GM19468 (cell line): ENCODE data around the gene B3GALNT2.
"Not testable (repeated sequence)": the region's sequence is repeated elsewhere in the genome, so short reads cannot be mapped to it uniquely, and the experiment has no call there.

Experiments used
- ATAC-seq: cut with Tn5 transposase; IDR thresholded peaks from one replicate; pipeline ENCODE4 v1.9.1; 2021; ENCODE audit warnings: mild to moderate bottlenecking, moderate library complexity, moderate number of reproducible peaks; ENCODE audit not compliant: unreplicated experiment; ENCODE audit errors: extremely low read depth

B3GALNT2 gene

GRCh38 chr1:235457856-235458255 is 46.4 kb downstream of the B3GALNT2 start:
- ATAC-seq = not testable (repeated sequence)

- ATAC-seq = no peak
These were observed 48.4 kb downstream of the B3GALNT2 start for GRCh38 chr1:235455823-235456222.

GRCh38 chr1:235455097-235455496 is 49.2 kb downstream of the B3GALNT2 start:
- no peak for ATAC-seq

- no peak for ATAC-seq
These were observed 50.2 kb downstream of the B3GALNT2 start for GRCh38 chr1:235454021-235454420.

GRCh38 chr1:235450886-235451483 is 53.3 kb downstream of the B3GALNT2 start:
- no peak for ATAC-seq

- no peak for ATAC-seq
These were observed 53.8 kb downstream of the B3GALNT2 start for GRCh38 chr1:235450433-235450832.

GRCh38 chr1:235448616-235449015 is 55.6 kb downstream of the B3GALNT2 start:
- no peak for ATAC-seq

GRCh38 chr1:235442788-235443429 is 61.3 kb downstream of the B3GALNT2 start:
- no peak for ATAC-seq

GRCh38 chr1:235441159-235441685 is 63.0 kb downstream of the B3GALNT2 start:
- ATAC-seq = no peak

GRCh38 chr1:235434001-235434400 is 70.3 kb downstream of the B3GALNT2 start:
- ATAC-seq = no peak

GRCh38 chr1:235430991-235431390 is 73.3 kb downstream of the B3GALNT2 start:
- ATAC-seq = no peak

GRCh38 chr1:235429143-235429542 is 75.1 kb downstream of the B3GALNT2 start:
- no peak for ATAC-seq

GRCh38 chr1:235427447-235427846 is 76.8 kb downstream of the B3GALNT2 start:
- no peak for ATAC-seq

- no peak for ATAC-seq
These were observed 77.6 kb downstream of the B3GALNT2 start for GRCh38 chr1:235426680-235427079.

GRCh38 chr1:235426143-235426542 is 78.1 kb downstream of the B3GALNT2 start:
- no peak for ATAC-seq

- ATAC-seq = no peak
These were observed 78.9 kb downstream of the B3GALNT2 start for GRCh38 chr1:235425357-235425756.

GRCh38 chr1:235424092-235424491 is 80.2 kb downstream of the B3GALNT2 start:
- no peak for ATAC-seq

- ATAC-seq = no peak
These were observed 81.0 kb downstream of the B3GALNT2 start for GRCh38 chr1:235423214-235423652.

- ATAC-seq = no peak
These were observed 82.5 kb downstream of the B3GALNT2 start for GRCh38 chr1:235421751-235422150.

- ATAC-seq = no peak
These were observed 87.1 kb downstream of the B3GALNT2 start for GRCh38 chr1:235417086-235417697.

GRCh38 chr1:235416662-235417049 is 87.6 kb downstream of the B3GALNT2 start:
- no peak for ATAC-seq
